ENCODE results near the gene ASCL5. TPM values are rescaled to one million over a fixed set of nuclear protein-coding genes. Genes with fewer than 3 reads are reported as not detected.

ASCL5 gene
- total and polyA plus RNA-seq, 5 experiments from 2014 or later, result 0.08 to 0.27 TPM; not detected in 3

DNA sequence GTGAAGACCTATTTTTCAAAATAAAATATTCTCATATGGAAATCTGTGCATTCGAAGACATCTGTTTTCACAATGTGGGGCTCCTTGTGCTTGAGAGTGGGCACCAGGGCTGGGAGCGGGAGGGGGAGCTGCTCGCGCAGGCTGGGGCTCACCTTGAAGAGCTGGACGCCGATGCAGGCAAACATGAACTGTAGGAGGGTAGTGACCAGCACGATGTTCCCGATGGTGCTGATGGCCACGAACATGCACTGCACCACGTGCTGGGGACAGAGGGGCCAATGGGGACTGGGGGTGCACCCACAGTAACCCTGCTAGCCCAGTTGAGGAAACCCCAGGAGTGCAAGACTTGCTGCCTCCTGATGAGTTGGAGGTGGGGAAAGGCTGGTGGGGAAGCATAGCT lies 61.3 kb downstream of the ASCL5 start:
- ATAC-seq, result no peak
- Mint-ChIP-seq H3K27ac (no peak overlapping the region), H3K9me3 (no peaks in the 10 kb centered on the region), H3K4me3 (no peak overlapping the region), H3K27me3 (peaks cover 0 to 3% (median 0%) of the 10 kb centered on the region in 5 donors), H3K36me3 (no peaks in the 10 kb centered on the region), H3K4me1 (no peaks in the 10 kb centered on the region)
- POLR2A ChIA-PET, result no interaction called here
- DNase-seq, result no peak

DNA sequence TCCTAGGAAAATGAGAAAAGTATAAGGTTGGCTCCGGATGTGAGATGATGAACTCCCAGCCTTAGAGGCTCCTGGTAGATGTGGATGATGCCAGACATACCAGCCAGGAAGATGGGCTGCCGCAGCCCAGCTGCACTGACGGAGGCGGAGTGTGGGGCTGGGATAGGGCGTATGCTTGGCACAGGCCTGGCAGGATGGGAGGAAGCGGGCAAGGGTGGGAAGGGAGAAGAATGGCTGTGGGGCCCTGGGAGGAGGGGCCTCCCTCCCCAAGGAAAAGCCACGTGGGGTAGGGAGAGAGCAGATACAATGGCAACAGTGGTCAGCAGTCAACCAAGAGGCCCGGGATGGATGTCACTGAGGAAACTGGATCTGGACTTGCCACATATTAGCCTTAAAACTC lies 62.2 kb downstream of the ASCL5 start:
- POLR2A ChIA-PET, result interaction anchor here (0.6 kb wide), 1 partner anchor 68 kb away, joined by 3 read pairs; no protein-coding TSS in a partner anchor
- no peaks in the 10 kb centered on the region for H3K4me1 Mint-ChIP-seq
- peaks cover 0 to 3% (median 0%) of the 10 kb centered on the region in 5 donors for H3K27me3 Mint-ChIP-seq
- no peaks in the 10 kb centered on the region for H3K9me3 Mint-ChIP-seq
- DNase-seq, result no peak
- H3K27ac Mint-ChIP-seq, result no peak overlapping the region
- no peak overlapping the region for H3K4me3 Mint-ChIP-seq
- ATAC-seq, result no peak
- H3K36me3 Mint-ChIP-seq, result no peaks in the 10 kb centered on the region

Other genes with a start within 250 kb of the ASCL5 start
- not detected for gene INAVA, start 232.3 kb downstream of the ASCL5 start, total RNA-seq
- gene INAVA, start 232.3 kb downstream of the ASCL5 start, polyA plus RNA-seq, result not detected
- gene KIF21B, start 103.5 kb downstream of the ASCL5 start, total RNA-seq, result 10 to 100 TPM; 91.7 to 95.3 TPM
- 1 to 10 TPM; 2.2 to 8.3 (median 3.5) TPM for gene KIF21B, start 103.5 kb downstream of the ASCL5 start, polyA plus RNA-seq
- gene CACNA1S, start 14.8 kb downstream of the ASCL5 start, total RNA-seq, result not detected
- not detected for gene CACNA1S, start 14.8 kb downstream of the ASCL5 start, polyA plus RNA-seq
- 10 to 100 TPM; 23.7 to 26.9 TPM for gene TMEM9, start 27.3 kb upstream of the ASCL5 start, total RNA-seq
- gene TMEM9, start 27.3 kb upstream of the ASCL5 start, polyA plus RNA-seq, result 10 to 100 TPM; 30.6 to 43.2 (median 40.9) TPM
- gene IGFN1, start 63.6 kb upstream of the ASCL5 start, total RNA-seq, result not detected
- gene IGFN1, start 63.6 kb upstream of the ASCL5 start, polyA plus RNA-seq, result not detected
- not detected for gene PKP1, start 156.3 kb upstream of the ASCL5 start, total RNA-seq
- gene PKP1, start 156.3 kb upstream of the ASCL5 start, polyA plus RNA-seq, result not detected